GM13976 (cell line): ENCODE data around the gene UBE2R2.
A peak's percentile ranks its signal among the peaks of the same experiment; 100 is the strongest.
"Not testable (repeated sequence)": the region's sequence is repeated elsewhere in the genome, so short reads cannot be mapped to it uniquely, and the experiment has no call there.

Experiments
- DNase-seq: peaks from one replicate; pipeline ENCODE4 v3.0.0; 2012; ENCODE audit warnings: low spot score
- in situ Hi-C: fragments of 300-500 bp; cut with MboI; formaldehyde crosslinking; loops from one replicate; pipeline ENCODE4 v1.12.0; 2022; ENCODE audit warnings: low sequenced_read_pairs, mixed read lengths, inconsistent platforms; ENCODE audit not compliant: unreplicated experiment
- TF ChIP-seq, protein P1 (sequence below): IDR thresholded peaks from 2 replicates; pipeline ENCODE4 v1.5.1; 2012; ENCODE audit warnings: borderline replicate concordance, mild to moderate bottlenecking; ENCODE audit not compliant: insufficient read depth; ENCODE audit errors: extremely low read depth, missing control alignments, control extremely low read depth

UBE2R2 gene

DNA sequence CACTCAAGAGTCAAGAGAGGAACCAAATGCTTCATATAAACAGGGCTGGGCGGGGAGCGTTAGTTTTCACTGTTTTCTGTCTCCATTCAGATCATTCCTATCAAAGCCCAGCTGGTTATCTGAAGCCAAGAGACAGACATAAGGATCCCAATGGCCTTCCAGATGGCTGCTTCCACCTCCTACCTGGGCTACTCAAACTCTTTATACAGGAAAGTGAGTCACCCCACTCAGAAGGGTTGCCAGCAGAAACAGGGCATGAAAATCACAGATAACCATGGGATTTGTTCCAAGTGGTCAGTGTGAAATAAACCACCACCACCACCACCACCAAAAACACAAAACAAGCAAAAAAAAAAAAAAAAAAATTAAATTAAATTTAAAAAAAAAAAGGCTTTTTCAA is 16.1 kb upstream of the UBE2R2 start:
- TF ChIP-seq, protein P1, sequence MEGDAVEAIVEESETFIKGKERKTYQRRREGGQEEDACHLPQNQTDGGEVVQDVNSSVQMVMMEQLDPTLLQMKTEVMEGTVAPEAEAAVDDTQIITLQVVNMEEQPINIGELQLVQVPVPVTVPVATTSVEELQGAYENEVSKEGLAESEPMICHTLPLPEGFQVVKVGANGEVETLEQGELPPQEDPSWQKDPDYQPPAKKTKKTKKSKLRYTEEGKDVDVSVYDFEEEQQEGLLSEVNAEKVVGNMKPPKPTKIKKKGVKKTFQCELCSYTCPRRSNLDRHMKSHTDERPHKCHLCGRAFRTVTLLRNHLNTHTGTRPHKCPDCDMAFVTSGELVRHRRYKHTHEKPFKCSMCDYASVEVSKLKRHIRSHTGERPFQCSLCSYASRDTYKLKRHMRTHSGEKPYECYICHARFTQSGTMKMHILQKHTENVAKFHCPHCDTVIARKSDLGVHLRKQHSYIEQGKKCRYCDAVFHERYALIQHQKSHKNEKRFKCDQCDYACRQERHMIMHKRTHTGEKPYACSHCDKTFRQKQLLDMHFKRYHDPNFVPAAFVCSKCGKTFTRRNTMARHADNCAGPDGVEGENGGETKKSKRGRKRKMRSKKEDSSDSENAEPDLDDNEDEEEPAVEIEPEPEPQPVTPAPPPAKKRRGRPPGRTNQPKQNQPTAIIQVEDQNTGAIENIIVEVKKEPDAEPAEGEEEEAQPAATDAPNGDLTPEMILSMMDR: no peak
- in situ Hi-C loops: no loop called here
- no peak for DNase-seq

DNA sequence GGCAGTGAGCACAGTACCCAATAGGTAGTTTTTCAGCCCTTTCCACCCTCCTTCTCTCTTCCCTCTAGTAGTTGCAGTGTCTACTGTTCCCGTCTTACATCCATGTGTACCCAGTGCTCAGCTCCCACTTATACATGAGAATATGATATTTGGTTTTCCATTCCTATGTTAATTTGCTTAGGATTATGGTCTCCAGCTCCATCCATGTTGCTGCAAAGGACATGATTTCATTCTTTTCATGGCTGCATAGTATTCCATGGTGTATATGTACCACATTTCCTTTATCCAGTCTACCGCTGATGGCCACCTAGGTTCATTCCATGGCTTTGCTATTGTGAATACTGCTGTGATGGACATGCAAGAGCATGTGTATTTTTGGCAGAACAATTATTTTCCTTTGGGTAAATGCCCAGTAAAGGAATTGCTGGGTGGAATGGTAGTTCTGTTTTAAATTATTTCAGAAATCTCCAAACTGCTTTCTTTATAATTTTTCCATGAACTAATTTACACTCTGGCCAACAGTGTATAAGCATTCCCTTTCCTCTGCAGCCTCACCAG is 14.9 kb upstream of the UBE2R2 start:
- in situ Hi-C loops, DNase-seq: not testable (repeated sequence)

DNA sequence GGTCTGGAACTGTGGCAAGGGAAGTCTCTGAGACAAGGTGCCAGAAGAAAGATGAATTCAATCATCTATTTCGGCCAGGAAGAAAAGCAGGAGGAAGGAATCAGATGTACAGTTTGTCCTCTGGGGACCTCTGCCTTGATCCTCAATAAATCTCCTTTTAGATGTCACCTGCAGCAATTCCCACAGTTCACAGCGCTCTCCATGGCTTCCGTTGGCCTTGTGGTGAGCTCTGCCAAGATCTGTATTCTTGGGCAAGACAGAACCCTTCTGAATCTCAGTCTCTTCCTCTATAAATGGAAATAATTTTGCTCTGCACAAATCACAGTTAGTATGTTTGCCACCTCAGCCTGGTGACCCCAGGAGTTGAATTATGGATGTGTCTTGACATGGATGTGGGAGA is 12.8 kb upstream of the UBE2R2 start:
- in situ Hi-C loops, DNase-seq: not testable (repeated sequence)

DNA sequence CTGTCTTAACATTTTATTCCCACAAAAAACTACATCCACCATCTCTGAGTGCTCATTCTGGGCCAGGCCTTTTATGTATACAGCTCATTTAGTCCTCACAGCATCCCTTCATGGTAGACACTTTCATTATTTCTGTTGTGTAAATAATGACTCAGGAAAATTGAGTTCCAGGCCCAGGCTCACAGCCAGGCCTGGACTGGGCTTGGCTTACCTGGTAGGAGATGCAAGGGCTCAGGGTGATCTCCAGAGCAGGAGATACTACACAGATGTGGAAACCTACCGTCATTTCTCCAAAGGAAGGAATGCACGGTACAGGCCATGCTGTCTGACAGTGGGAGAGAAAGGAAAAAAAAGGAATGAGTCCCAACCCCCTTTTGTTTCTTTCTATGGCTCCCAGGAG is 9.8 kb upstream of the UBE2R2 start:
- DNase-seq, in situ Hi-C loops: not testable (repeated sequence)

DNA sequence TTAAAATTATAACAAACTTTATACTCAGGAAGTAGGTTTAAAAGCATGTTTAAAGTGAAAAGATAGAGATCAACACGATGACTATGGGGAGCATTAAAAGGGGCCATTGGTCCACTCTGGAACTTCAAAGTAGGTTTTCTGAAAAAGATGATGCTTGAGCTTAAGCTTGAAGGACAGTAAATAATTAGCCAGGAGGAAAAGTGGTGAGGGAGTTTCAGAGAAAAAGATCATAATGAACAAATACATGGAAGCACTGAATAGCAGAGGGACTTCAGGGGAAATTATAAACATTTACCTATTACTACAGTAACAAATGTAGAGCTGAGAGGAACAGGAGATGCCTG is 8.0 kb upstream of the UBE2R2 start:
- DNase-seq, in situ Hi-C loops: not testable (repeated sequence)

DNA sequence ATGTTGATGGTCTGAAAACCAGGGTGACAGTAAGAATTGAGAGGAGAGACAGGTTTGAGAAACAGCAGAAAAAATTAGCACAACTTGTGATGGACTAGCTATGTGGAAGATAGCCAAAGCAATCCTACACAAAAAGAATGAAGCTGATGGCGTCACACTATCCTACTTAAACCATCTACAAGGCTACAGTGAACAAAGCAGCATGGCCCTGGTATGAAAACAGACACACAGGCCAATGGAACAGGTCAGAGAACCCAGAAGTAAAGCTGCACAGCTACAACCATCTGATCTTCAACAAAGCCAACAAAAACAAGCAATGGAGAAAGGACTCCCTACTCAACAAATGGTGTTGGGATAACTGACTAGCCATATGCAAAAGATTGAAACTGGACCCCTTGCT is 7.5 kb upstream of the UBE2R2 start:
- TF ChIP-seq, protein P1: no peak
- in situ Hi-C loops: no loop called here
- DNase-seq: no peak

DNA sequence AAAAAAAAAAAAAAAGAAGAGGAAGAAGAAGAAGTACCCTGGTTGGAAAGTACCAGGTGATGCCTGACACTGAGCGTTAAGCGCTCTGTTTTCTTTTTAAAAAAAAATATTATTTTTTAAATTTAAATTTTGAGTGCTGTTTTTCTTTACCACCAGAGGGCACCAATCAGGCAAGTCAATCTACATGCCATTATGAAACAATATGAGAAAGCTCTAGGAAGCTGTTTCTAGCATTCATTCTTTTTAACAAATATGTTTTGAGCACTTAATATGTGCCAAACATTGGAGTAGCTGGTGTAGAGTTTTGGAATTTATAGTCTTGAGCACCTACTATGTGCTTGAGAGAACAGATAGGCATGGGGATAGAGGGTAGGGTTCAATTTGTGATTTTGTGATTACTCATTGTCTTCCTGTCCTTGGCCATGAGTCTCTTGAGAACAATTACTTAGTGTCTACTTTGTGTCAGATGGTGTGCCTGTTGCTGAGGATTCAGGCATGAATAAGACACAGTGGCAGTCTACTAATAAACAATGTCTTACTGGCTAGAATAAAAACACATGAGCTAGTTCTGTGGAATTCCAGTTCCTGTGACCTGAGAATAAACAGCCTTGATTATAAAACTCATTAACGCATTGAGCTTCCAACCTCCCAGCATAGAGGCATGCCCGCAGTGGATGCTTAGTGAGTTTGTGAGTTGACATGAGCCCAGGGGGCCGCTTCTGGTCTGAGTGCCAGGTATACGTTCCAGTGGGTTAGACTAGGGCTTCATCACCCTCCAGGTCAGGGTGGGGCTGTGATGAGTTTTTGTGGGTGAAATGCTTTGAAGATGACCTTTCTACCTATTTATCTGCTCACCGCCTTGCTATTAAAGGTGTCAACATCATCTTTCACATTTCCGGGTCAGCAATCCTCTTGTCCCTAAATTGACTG is 3.0 kb upstream of the UBE2R2 start:
- peak; percentile 49 for DNase-seq
- TF ChIP-seq, protein P1: peak; percentile 14
- in situ Hi-C loops: no loop called here

DNA sequence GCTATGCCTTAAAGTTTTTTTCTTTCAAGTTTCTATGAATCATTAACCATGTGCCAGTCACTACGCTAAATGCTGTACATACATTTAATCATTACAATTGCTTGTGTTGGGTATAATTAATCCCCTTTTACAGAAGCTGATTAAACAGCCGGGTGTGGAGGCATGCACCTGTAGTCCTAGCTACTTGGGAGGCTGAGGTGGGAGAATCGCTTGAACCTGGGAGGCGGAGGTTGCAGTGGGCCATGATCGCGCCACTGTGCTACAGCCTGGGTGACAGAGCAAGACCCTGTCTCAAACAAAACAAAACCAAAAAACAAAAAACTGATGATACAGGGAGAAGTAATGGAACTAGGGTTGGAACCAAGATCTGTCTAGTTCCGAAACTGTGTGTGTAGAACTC is 1.2 kb upstream of the UBE2R2 start:
- TF ChIP-seq, protein P1: no peak
- in situ Hi-C loops: no loop called here
- DNase-seq: no peak

DNA sequence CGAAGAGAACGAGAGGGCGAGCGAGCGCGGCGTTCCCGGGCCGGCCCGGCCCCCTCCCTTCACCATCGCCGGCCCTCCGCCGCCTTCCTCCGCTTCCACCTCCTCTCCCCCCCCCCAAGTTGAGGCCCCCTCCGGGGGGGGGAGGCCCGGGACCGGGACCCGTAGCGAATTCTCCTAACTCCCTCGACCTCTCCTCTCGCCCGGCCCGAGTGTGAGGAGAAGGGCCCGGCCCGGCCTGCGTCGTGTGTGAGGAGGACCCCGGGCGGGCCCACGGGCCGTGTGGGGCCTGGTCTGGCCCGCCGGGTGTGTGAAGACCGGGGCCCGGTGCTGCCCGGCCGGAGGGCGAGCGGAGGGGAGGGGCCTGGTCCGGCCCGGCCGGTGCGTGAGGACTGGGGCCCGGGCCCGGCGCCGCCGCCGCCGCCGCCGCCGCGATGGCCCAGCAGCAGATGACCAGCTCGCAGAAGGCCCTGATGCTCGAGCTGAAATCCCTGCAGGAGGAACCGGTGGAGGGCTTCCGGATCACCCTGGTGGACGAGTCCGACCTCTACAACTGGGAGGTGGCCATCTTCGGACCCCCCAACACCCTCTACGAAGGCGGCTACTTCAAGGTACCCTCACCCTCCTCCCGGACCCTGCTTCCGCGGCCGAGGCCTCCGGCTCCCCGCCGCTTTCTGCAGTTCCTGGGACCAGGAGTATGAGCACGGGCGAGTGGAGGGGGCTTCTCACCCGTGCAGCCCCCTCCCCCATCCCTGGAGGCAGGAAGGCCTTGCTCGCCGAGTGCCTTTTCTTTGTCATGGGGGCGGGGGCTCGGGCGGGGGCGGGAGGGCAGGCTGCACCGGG is 587 bp downstream of the UBE2R2 start:
- DNase-seq: peak; percentile 74
- in situ Hi-C loops: no loop called here
- TF ChIP-seq, protein P1: no peak
